Caki2 (cell line): ENCODE data around the gene LRRC57. TPM values are rescaled to one million over a fixed set of nuclear protein-coding genes. Genes with fewer than 3 reads are reported as not detected.
A peak's percentile ranks its signal among the peaks of the same experiment; 100 is the strongest.

Source experiments
- DNase-seq: peaks from one replicate; pipeline ENCODE4 v3.0.0-alpha.2; 2015; ENCODE audit warnings: low read depth
- in situ Hi-C: cut with HindIII; loops from 2 replicates; pipeline ENCODE4 v1.10.0; 2016; ENCODE audit warnings: low sequenced_read_pairs, low pct_unique_long_range_greater_than_20kb, mixed read lengths
- total RNA-seq: library from RNA; depleted of rRNA; stranded (reverse); fragments of >200 nt; shearing (Covaris generic); gene quantifications from 2 replicates; pipeline ENCODE4 v1.2.3, GENCODE V29; 2014; ENCODE audit warnings: low replicate concordance; rRNA removed

Gene LRRC57
- total RNA-seq, 1 experiment from 2014 or later = 9.3 TPM

DNA sequence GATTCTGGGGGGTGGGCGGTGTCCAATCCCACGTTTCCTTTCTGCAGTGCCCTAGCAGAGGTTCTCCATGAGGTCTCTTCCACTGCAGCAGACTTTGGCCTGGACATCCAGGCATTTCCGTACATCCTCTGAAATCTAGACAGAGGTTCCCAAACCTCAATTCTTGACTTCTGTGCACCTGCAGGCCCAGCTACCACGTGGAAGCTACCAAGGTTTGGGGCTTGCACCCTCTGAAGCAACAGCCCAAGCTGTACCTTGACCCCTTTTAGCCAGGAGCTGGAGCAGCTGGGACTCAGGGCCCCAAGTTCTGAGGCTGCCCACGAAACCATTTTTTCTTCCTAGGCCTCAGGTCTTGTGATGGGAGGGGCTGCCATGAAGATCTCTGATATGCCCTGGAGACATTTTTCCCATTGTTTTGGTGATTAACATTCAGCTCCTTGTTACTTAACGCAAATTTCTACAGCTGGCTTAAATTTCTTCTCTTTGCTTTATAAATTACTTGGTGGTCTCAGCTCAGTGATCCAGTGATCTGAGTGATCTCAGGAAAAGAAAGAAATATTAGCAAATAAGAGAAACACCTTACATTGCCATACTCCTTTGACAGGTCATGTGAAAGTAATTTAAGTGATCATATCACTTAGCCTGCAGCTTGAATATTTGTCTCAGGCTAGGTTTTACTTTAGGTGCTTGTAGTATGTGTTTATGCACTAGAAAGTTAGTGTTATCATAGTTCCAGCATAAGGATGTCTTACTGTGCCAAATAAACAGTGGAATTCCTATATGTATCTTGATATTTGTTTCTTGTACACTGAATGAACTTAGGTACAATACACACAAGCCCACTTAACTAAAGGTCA, 50.2 kb downstream of the LRRC57 start:
- DNase-seq = no peak
- in situ Hi-C loops = no loop called here

DNA sequence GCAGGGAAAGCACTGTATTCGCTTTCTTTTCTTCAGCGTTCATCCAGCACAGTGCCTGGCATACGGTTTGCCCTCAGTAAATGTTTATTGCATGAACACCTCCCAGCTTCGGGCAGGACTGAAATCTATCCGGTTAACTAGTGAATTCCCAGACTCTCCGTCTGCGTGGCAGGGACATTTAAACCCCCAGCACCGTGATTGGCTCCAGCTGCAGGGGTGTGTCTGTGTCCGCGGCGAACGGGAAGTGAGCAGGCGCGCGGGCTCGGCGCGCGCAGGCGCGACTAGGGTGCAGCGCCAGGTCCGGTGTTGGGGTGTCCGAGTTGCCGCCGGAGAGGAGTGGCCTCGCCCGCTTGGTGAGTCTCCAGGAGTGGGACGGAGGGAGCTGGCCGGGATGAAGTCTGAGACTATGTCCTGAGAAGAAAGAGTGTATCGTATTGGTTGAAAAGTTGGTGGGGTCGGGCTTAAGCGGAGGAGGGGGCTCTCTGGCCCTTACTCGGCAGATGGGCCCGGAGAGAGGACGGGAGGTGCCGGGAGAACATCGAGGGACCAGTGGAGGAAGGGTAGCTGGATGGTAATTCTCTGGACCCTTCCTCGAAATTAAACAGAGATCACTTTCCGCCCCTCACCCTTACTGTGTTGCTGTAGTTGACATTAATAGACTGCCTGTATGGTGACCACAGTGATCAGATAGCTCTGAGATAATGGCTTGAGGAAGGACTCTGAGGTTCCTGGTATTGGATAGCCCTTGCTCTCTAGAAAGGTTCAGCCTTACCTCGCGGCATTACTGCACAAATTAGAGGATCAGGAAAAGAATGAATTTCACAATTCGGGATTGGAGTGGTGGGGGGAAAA, 53.0 kb downstream of the LRRC57 start, which contains the start of gene SNAP23:
TSS of gene SNAP23 (plus strand) at position 274 of the 852 bp plus-strand sequence. CDS start 16,213 bp downstream, outside the sequence.
- peak; percentile 87 for DNase-seq
- in situ Hi-C loops = no loop called here

GRCh38 chr15:42494998-42495360, 53.6 kb downstream of the LRRC57 start:
- in situ Hi-C loops = no loop called here

DNA sequence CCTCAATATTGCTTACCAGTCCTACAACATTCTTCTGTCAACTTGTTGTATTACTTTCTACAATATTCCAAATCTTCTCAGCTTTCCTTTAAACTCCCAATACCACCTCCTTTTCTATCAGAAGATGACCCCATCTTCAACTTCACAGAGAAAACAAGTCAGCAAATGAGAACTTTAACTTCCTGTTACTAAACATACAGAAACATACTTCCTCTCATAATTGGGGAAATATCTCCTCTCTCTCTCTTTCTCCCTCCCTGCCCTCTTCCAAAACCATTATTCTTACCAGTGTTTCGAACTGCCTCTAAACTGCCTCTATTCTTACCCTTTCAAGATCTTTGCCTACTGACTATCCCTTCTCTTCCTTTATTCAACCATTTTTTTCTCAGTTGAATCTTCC, 54.9 kb downstream of the LRRC57 start:
- in situ Hi-C loops = no loop called here
- no peak for DNase-seq

More at GRCh38 chr15:42494998-42495360, 53.6 kb downstream of the LRRC57 start:
- DNase-seq = no peak

DNA sequence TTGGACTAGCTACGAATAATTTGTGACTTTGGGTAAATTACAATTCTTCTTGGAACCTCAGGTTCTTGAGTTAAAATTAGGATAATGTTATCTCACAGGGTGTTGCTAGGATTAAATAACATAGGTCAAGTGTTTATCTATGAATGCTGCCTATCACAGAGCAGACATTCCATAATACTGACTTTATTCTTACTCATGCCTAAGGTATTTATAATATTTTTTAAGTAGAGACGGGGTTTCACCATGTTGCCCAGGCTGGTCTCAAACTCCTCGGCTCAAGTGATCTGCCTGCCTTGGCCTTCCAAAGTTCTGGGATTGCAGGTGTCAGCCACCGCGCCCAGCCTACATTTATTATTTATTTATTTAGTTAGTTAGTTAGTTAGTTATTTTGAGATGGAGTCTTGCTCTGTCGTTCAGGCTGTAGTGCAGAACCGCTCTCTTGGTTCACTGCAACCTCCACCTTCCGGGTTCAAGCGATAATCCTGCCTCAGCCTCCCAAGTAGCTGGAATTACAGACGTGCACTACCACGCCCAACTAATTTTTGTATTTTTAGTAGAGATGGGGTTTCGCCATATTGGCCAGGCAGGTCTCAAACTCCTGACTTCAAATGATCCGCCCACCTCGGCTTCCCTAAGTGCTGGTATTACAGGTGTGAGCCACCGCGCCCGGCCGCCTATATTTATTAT, 56.9 kb downstream of the LRRC57 start:
- in situ Hi-C loops = no loop called here
- no peak for DNase-seq

DNA sequence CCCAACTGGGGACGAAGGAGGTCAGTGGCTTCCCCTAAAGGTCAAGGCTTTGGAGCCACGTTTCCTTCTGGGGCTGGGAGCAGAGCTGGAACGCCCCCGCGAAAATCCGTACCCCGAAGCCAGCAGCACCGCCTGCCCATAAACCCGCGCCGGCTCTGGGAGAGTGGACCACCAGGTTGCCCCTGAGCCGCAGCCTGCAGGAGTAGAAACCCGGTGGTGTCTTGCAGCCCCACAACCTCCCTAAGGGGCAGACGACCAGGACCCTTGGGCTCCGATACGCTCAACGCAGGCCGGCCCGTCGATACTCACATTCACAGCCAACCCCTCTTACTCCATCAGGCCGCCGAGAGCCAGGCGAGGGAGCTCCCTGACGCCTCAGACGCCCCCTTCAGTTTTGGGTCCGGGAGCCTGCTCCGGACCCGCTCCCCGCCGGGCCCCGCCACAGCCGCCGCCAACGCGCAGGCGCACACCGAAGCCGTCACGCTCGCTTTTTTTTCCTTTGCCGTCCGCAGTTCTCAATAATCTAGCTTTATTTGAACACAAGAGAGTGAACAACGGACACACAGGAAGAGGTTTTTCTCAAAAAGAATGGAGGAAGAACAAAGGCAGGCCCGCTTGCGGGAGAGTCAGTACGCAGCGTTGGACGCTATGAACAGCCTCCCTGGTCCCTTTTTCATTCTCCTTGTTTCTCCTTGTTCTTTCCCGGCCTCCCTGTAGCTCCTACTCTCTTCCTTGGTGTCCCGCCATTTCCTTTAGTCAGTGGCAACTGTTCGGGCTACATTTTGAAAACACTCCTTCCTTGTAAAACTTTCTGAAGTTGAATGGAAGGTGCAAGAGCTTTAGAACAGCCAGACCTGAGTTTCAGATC, 57.7 kb downstream of the LRRC57 start, which contains the start of gene ZNF106:
TSS of gene ZNF106 (minus strand) at position 471 of the 868 bp plus-strand sequence. CDS start 18,852 bp downstream, outside the sequence.
- in situ Hi-C loops = no loop called here
- peak; percentile 87 for DNase-seq

GRCh38 chr15:42490291-42490670, 58.3 kb downstream of the LRRC57 start:
- DNase-seq = peak; percentile 27
- in situ Hi-C loops = no loop called here

Other genes starting within 250 kb of the LRRC57 start
- gene CAPN3, start 189.3 kb downstream of the LRRC57 start, total RNA-seq = 0.17 TPM in 1 of 2 replicates, not detected in the other
- 7.8 and 27.4 TPM in 2 replicates for gene ZNF106, start 57.7 kb downstream of the LRRC57 start, total RNA-seq
- gene SNAP23, start 53.2 kb downstream of the LRRC57 start, total RNA-seq = 39.7 and 48.0 TPM in 2 replicates
- gene HAUS2, start within 50 bp of the LRRC57 start, total RNA-seq = 25.0 and 26.2 TPM in 2 replicates
- 0.29 and 0.41 TPM in 2 replicates for gene STARD9, start 26.8 kb upstream of the LRRC57 start, total RNA-seq
- 10.8 and 12.1 TPM in 2 replicates for gene CDAN1, start 188.3 kb upstream of the LRRC57 start, total RNA-seq